HG02588 (cell line): ENCODE measurements around the gene DYNLT1.
"Not testable (repeated sequence)": the region's sequence is repeated elsewhere in the genome, so short reads cannot be mapped to it uniquely, and the experiment has no call there.

ENCODE experiments used
- ATAC-seq: cut with Tn5 transposase; IDR thresholded peaks from one replicate; pipeline ENCODE4 v1.9.1; 2021; ENCODE audit warnings: mild to moderate bottlenecking, moderate library complexity; ENCODE audit not compliant: unreplicated experiment

Gene DYNLT1

GRCh38 chr6:158644231-158645063 lies at the start of gene DYNLT1:
Gene DYNLT1, minus strand, starts transcription at chr6:158644743. Its CDS starts 35 bp downstream, at chr6:158644708.
- ATAC-seq = peak; percentile 57

- ATAC-seq = no peak
Observed at GRCh38 chr6:158688860-158689259, 44.3 kb upstream of the DYNLT1 start.

- ATAC-seq = no peak
Observed at GRCh38 chr6:158687506-158687905, 43.0 kb upstream of the DYNLT1 start.

GRCh38 chr6:158686791-158687381 lies 42.3 kb upstream of the DYNLT1 start:
- ATAC-seq = peak; percentile 67

GRCh38 chr6:158686311-158686710 lies 41.8 kb upstream of the DYNLT1 start:
- no peak for ATAC-seq

- no peak for ATAC-seq
Observed at GRCh38 chr6:158684745-158685324, 40.3 kb upstream of the DYNLT1 start.

- ATAC-seq = no peak
Observed at GRCh38 chr6:158684311-158684710, 39.8 kb upstream of the DYNLT1 start.

GRCh38 chr6:158680481-158680880 lies 35.9 kb upstream of the DYNLT1 start:
- no peak for ATAC-seq

GRCh38 chr6:158680015-158680414 lies 35.5 kb upstream of the DYNLT1 start:
- ATAC-seq = no peak

- no peak for ATAC-seq
Observed at GRCh38 chr6:158677906-158678578, 33.5 kb upstream of the DYNLT1 start.

GRCh38 chr6:158677094-158677493 lies 32.6 kb upstream of the DYNLT1 start:
- not testable (repeated sequence) for ATAC-seq

GRCh38 chr6:158674342-158675131 lies 30.0 kb upstream of the DYNLT1 start:
- ATAC-seq = no peak

- no peak for ATAC-seq
Observed at GRCh38 chr6:158672726-158673125, 28.2 kb upstream of the DYNLT1 start.

- not testable (repeated sequence) for ATAC-seq
Observed at GRCh38 chr6:158672119-158672518, 27.6 kb upstream of the DYNLT1 start.

GRCh38 chr6:158669145-158670035 lies 24.8 kb upstream of the DYNLT1 start:
- ATAC-seq = no peak

- no peak for ATAC-seq
Observed at GRCh38 chr6:158668707-158669103, 24.2 kb upstream of the DYNLT1 start.

GRCh38 chr6:158667360-158667981 lies 22.9 kb upstream of the DYNLT1 start:
- no peak for ATAC-seq

- ATAC-seq = no peak
Observed at GRCh38 chr6:158666628-158667359, 22.3 kb upstream of the DYNLT1 start.

GRCh38 chr6:158665332-158665731 lies 20.8 kb upstream of the DYNLT1 start:
- ATAC-seq = no peak
